Inflammatory macrophage (primary cell): ENCODE data around the gene GAB2.
"Not testable (repeated sequence)": the region's sequence is repeated elsewhere in the genome, so short reads cannot be mapped to it uniquely, and the experiment has no call there.

Source experiments
- DNase-seq, 2 donors: peaks; one replicate each; pipeline ENCODE4 v3.0.0-alpha.2; 2020 to 2022

The GAB2 gene

DNA sequence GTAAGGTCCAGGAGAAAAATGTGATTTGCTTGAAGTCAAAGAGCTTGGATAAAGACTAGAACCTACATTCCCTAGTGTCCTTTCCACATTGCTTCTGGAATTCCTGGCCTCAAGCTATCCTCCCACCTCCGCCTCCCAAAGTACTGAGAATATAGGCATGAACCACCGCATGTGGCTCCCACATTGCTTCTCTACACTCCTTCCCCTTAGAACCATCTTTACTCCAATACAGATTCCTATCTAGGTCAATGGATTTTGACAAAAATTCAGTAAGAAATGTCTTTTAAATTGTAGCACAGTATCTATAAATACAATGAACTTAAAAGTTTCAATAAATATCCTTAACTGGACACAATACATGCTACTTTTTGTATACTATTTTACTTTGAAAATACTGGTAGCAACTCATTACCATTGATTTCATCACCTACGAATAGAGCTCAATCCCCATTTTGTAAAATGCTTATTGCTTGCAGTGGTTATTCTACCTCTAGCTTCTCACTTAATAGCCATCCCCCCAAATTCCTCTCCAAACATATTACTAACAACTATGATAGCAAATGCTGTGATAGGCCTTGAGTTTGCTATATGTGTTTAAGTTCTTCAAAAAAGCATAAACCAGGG lies 53.4 kb downstream of the GAB2 start:
- DNase-seq, result no peak

- DNase-seq, result peak; percentile 50 to 77
These were observed 54.5 kb downstream of the GAB2 start for GRCh38 chr11:78363024-78363619.

- no peak for DNase-seq
These were observed 56.4 kb downstream of the GAB2 start for GRCh38 chr11:78361228-78361627.

DNA sequence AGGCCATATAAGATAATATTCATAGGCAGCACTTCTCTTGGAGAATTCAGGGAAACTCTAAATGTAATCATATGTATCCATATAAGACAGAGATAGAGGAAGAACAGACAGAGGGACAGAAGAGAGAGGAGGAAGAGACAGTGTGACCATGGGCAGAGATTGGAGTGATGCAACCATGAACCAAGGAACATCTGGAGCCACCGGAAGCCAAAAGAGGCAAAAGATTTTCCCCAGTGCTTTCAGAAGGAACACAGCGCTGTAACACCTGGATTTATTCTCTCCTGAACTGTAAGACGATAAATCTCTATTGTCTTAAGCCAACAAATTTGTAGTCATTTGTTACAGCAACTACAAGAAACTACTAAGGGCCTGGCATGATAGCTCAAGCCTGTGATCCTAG lies 57.7 kb downstream of the GAB2 start:
- DNase-seq, result no peak

- DNase-seq, result not testable (repeated sequence)
These were observed 59.7 kb downstream of the GAB2 start for GRCh38 chr11:78357924-78358323.

DNA sequence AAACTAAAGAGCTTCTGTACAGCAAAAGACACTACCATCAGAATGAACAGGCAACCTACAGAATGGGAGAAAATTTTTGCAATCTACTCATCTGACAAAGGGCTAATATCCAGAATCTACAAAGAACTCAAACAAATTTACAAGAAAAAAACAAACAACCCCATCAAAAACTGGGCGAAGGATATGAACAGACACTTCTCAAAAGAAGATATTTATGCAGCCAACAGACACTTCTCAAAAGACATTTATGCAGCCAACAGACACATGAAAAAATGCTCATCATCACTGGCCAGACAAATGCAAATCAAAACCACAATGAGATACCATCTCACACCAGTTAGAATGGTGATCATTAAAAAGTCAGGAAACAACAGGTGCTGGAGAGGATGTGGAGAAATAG lies 60.2 kb downstream of the GAB2 start:
- DNase-seq, result not testable (repeated sequence)

DNA sequence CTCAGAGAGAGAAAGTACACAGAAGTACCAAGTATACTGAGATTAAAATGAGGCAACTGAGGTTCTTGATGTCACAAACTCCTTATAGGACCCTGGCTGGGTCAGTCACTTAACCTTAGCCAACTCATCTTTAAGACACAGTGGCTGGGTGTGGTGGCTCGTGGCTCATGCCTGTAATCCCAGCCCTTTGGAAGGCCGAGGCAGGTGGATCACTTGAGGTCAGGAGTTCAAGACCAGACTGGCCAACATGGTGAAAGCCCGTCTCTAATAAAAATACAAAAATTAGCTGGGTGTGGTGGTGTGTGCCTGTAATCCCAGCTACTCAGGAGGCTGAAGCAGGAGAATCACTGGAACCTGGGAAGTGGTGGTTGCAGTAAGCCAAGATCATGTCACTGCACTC lies 61.9 kb downstream of the GAB2 start:
- not testable (repeated sequence) for DNase-seq

DNA sequence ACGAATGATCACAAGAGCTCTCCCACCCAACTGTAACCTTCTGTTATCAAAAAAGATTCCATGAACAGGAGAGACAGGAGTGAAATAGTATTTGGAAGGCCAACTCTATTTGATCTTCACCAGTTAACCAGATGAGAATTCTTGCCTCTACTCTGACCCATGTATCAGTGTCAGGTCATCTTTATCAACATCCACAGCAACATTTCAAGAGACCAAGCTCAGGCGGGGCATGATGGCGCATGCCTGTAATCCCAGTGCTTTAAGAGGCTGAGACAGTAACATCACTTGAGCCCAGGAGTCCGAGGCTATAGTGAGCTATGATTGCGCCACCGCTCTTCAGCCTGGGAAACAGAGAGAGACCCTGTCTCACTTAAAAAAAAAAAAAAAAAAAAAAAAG lies 62.3 kb downstream of the GAB2 start:
- DNase-seq, result no peak

GRCh38 chr11:78354408-78355308 lies 63.0 kb downstream of the GAB2 start:
- no peak for DNase-seq

DNA sequence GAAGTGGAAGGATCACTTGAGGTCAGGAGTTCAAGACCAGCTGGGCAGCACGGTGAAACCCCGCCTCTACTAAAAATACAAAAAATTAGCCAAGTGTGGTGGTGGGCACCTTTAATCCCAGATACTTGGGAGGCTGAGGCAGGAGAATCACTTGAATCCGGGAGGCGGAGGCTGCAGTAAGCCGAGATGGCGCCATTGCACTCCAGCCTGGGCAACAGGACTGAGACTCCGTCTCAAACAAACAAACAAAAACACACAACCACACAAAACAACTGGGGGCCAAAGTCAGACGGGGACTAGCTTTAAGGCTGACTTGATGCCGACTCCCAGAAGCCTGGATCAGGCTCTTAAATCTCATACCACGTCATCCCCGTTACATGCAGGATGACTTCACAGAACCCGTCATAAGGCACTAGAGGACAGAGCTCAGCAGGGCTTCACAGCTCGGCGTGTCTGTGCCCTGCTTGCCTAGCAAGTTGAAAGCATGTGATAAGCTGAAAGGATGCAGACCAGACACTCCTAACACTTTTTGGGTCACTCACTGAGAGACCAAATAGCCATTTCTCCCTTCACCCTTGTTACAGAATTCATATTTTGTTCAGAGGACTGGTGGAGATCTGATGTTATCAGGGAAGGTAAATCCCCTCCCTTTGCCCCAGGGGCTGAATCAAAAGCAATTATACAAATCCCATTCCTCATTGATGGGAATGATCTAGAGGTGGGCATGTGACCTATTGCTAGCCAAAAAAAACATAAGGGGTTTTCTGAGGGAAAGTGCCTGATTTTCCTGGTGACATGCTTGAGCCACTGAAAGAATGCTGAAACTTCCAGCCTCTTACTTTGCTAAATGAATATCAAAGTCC lies 65.4 kb downstream of the GAB2 start:
- DNase-seq, result no peak

DNA sequence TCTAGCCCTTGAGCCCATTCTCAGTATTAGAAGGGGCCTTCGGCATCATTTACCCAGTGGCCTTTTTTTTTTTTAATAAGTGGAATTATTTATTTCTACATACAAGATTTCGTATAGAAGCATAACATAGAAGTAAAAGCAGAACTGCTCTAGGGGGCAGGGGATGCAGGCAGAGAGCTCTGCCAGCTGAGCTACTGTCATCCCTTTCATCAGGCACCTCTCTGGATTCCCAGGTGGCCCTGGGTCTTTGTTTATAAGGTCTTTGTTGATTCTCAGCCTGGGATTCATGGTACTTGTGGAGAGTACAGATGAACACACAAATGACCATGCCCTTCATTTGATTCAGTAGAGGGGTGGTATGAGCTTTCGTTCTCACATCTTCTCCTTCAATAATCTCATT lies 66.4 kb downstream of the GAB2 start:
- DNase-seq, result peak; percentile 26 to 34

DNA sequence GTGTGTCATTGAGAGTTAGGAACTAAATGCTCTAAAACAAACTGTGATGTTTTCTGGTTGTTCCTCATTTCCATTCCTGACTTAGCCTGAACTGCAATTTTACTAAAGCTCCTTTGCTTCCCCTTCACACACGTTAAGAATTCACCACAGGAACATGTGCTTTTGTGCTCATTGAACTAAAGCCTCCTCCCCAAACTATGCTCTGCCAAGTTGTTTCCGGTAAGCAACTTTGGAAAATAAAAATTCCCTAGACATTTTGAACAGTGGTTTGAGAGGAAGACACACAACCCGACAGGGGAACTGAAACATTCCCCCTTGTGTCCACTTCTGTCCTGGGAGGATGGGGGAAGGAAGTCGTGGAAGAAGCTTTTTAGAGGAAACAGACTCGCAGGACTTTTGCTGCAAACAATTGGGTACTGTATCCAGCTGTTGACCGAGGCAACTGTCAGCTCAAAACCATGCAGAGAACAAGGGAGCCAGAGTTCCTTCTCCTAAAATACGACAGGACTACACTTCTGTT lies 66.9 kb downstream of the GAB2 start:
- peak; percentile 78 to 81 for DNase-seq

DNA sequence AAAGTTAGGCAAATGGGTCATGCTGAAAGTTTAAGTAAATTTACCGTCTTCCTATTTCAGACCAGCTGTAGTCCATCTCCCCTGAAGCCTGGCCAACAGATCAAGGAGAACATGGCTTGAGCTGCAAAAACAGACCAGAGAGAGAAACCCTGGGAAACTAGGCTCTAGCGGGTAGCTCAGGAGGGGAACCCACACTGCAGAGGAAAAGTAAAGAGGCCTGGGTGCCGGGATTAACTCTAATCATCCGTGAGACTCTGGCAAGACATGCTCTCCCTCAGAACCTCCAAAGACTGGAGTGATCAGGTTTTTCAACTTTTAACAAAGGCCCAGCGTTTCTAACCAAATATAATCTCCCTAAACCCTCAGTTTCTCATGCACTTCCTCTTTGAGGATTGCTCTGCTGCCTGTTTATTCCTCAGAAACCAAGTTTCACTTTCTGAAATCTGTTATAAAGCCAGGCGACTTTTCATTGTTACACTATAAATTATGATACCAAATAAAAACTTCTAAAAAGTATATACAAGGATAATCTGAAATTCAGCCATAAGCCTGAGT lies 67.5 kb downstream of the GAB2 start:
- peak in 1 of 2 donors; percentile 33 for DNase-seq

GRCh38 chr11:78349624-78350023 lies 68.0 kb downstream of the GAB2 start:
- DNase-seq, result no peak

GRCh38 chr11:78349114-78349513 lies 68.5 kb downstream of the GAB2 start:
- DNase-seq, result peak in 1 of 2 donors; percentile 26

DNA sequence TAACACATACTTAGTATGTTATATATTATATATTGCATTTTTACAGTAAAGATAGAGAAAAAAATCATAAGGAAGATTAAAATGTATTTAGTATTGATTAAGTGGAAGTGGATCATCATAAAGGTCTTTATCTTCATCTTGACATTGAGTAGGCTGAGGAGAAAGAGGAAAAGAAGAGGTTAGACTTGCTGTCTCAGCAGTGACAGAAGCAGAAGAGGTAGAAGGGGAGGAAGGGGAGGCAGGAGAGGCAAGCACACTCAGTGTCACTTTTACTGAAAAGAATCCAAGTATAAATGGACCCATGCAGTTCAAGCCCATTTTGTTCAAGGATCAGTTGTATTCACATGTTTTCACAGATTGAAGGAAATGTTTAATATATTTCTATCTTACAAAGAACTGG lies 69.7 kb downstream of the GAB2 start:
- DNase-seq, result no peak

DNA sequence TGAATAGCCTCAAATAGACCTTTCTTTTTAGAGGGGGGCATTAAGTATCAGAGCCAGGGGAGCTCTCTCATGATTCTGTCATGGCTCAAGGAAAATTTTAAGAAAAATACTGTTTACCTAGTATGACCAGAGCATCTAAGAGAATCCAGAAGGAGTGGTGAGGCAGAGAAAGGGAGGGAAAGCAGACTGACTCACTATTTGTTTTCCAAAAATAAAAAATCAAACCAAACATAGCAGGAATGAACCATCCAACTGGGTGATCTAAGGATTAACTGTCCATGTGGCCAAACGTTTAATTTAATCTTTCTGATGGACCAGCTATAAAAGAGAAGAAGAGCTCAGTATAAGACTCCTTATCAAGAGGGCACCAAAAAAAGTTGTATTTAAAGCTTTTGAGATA lies 70.8 kb downstream of the GAB2 start:
- no peak for DNase-seq

DNA sequence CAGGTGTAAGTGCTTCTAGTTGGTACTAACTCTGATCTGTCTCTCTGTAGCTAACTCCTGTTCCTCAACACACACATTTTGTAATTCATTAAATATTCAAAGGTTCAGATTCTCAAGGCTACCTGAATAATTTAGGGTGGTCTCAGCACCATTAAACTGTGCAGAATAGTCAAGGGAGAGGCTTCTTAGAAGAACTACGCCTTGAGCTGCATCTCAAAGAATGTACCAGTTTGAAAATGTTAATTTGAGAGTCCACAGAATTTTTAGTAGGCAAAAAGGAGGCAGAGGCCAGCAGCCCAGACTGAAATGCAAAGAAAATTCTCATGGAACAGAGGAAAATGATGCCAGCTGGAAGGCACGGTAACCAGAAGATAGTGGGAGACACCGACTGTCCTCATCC lies 72.2 kb downstream of the GAB2 start:
- no peak for DNase-seq

- DNase-seq, result no peak
These were observed 72.9 kb downstream of the GAB2 start for GRCh38 chr11:78344676-78345075.

- DNase-seq, result no peak
These were observed 73.5 kb downstream of the GAB2 start for GRCh38 chr11:78344094-78344493.

GRCh38 chr11:78343303-78343702 lies 74.3 kb downstream of the GAB2 start:
- no peak for DNase-seq

- no peak for DNase-seq
These were observed 75.8 kb downstream of the GAB2 start for GRCh38 chr11:78341841-78342240.
